Measurements from ENCODE around the gene FOXRED1.

GRCh38 chr11:126226334-126227084 lies 42.4 kb upstream of the FOXRED1 start:
- TF ChIP-seq CTCF (conservative IDR thresholded peaks at IDR 0.05) (no peak), EZH2 (IDR thresholded peaks at IDR 0.05; ENCODE audit: low read depth) (no peak)

Data from PC-9 (cell line).